Sigmoid colon (tissue), 4 donors: Measurements from ENCODE around the gene LBR.

Experiments used
- EP300 ChIP-seq, 4 donors: sonication (generic); formaldehyde crosslinking; IDR thresholded peaks; one replicate each; pipeline ENCODE4 v1.6.1; 2017; ENCODE audit warnings: antibody characterized with exemption in 4 of 4
- POLR2A ChIP-seq, 2 donors: fragments of 450-650 bp; IDR thresholded peaks; one replicate each; pipeline ENCODE4 v1.6.1; 2016; ENCODE audit warnings: antibody characterized with exemption in 2 of 2, mild to moderate bottlenecking in 2 of 2, moderate library complexity in 2 of 2
- TF ChIP-seq, protein P1 (sequence below), 4 experiments: fragments of 450-650 bp in 3 of 4; fragments of 200-600 bp in 1 of 4; IDR thresholded peaks; one replicate each; pipeline ENCODE4 v1.5.1; 2016 to 2019; ENCODE audit warnings: antibody characterized with exemption in 4 of 4, mild to moderate bottlenecking in 3 of 4, moderate library complexity in 2 of 4

DNA sequence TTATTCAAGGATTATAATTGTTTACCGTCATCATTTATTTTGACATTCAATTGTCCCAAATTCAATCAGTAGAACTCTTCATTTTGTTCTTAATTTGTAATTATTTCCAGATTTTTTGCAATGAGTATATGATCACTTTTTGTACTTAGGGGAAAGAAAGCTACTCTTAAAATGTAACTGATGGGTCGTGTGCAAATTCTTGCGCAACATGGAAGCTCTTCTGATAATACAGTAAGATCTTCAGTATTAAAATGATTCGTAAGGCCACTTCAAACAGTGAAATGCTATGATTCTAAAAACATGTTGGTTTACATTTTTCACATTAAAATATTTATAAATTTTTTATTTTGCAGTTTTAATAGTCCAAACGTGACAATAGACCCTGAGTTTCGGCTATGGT, 63.4 kb downstream of the LBR start:
- TF ChIP-seq EP300 (IDR thresholded peaks at IDR 0.05) = no peak
- TF ChIP-seq POLR2A (IDR thresholded peaks at IDR 0.05) = no peak
- TF ChIP-seq, protein P1, sequence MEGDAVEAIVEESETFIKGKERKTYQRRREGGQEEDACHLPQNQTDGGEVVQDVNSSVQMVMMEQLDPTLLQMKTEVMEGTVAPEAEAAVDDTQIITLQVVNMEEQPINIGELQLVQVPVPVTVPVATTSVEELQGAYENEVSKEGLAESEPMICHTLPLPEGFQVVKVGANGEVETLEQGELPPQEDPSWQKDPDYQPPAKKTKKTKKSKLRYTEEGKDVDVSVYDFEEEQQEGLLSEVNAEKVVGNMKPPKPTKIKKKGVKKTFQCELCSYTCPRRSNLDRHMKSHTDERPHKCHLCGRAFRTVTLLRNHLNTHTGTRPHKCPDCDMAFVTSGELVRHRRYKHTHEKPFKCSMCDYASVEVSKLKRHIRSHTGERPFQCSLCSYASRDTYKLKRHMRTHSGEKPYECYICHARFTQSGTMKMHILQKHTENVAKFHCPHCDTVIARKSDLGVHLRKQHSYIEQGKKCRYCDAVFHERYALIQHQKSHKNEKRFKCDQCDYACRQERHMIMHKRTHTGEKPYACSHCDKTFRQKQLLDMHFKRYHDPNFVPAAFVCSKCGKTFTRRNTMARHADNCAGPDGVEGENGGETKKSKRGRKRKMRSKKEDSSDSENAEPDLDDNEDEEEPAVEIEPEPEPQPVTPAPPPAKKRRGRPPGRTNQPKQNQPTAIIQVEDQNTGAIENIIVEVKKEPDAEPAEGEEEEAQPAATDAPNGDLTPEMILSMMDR (IDR thresholded peaks at IDR 0.05) = no peak
